NCI-H2196 treated with DMSO at 0.1 percent for 48 hours (cell line): ENCODE results near the gene USHBP1.

Experiments
- DNase-seq: peaks from one replicate; lab custom pipeline; 2025; ENCODE audit not compliant: unreplicated experiment; lab: John Stamatoyannopoulos, UW

USHBP1 gene

GRCh38 chr19:17214508-17215126 is 49.9 kb downstream of the USHBP1 start:
- DNase-seq = no peak

GRCh38 chr19:17213334-17213733 is 51.2 kb downstream of the USHBP1 start:
- DNase-seq = no peak

- no peak for DNase-seq
These were observed 52.7 kb downstream of the USHBP1 start for GRCh38 chr19:17211547-17212446.

GRCh38 chr19:17210296-17210695 is 54.2 kb downstream of the USHBP1 start:
- no peak for DNase-seq

GRCh38 chr19:17209126-17210036 is 55.2 kb downstream of the USHBP1 start:
- peak; percentile 50 for DNase-seq

GRCh38 chr19:17206736-17207581 is 57.6 kb downstream of the USHBP1 start:
- no peak for DNase-seq

- DNase-seq = peak; percentile 64
These were observed 59.1 kb downstream of the USHBP1 start for GRCh38 chr19:17205237-17206140.

GRCh38 chr19:17202713-17203112 is 61.8 kb downstream of the USHBP1 start:
- no peak for DNase-seq

- DNase-seq = no peak
These were observed 62.3 kb downstream of the USHBP1 start for GRCh38 chr19:17202249-17202648.

GRCh38 chr19:17200408-17201079 is 64.0 kb downstream of the USHBP1 start:
- no peak for DNase-seq
